GM18951 (cell line): ENCODE measurements around the gene AADACL4.
"Not testable (repeated sequence)": the region's sequence is repeated elsewhere in the genome, so short reads cannot be mapped to it uniquely, and the experiment has no call there.

ENCODE experiments used
- POLR2A ChIP-seq: IDR thresholded peaks from 4 replicates; pipeline ENCODE4 v1.6.1; 2011; ENCODE audit warnings: mild to moderate bottlenecking; ENCODE audit not compliant: insufficient read length, insufficient read depth; ENCODE audit errors: extremely low read depth
- in situ Hi-C: fragments of 300-500 bp; cut with MboI; formaldehyde crosslinking; loops from one replicate; pipeline ENCODE4 v1.12.0; 2022; ENCODE audit warnings: low sequenced_read_pairs, mixed read lengths, inconsistent platforms; ENCODE audit not compliant: unreplicated experiment

The AADACL4 gene

GRCh38 chr1:12643079-12643478, 806 bp upstream of the AADACL4 start:
- in situ Hi-C loops = loop anchor here (25.0 kb wide), 1 partner anchor 531 kb away; no protein-coding TSS in a partner anchor
- no peak for TF ChIP-seq POLR2A

- no peak for TF ChIP-seq POLR2A
- in situ Hi-C loops = loop anchor here (25.0 kb wide), 1 partner anchor 532 kb away; no protein-coding TSS in a partner anchor
These were observed 352 bp downstream of the AADACL4 start for GRCh38 chr1:12644237-12644636.

GRCh38 chr1:12644829-12645228, 944 bp downstream of the AADACL4 start:
- in situ Hi-C loops = loop anchor here (25.0 kb wide), 1 partner anchor 533 kb away; no protein-coding TSS in a partner anchor
- no peak for TF ChIP-seq POLR2A

GRCh38 chr1:12645401-12645800, 1.5 kb downstream of the AADACL4 start:
- in situ Hi-C loops = loop anchor here (25.0 kb wide), 1 partner anchor 533 kb away; no protein-coding TSS in a partner anchor

- in situ Hi-C loops = loop anchor here (25.0 kb wide), 1 partner anchor 536 kb away; no protein-coding TSS in a partner anchor
- TF ChIP-seq POLR2A = no peak
These were observed 4.9 kb downstream of the AADACL4 start for GRCh38 chr1:12648741-12649140.

- in situ Hi-C loops = loop anchor here (25.0 kb wide), 1 partner anchor 538 kb away; no protein-coding TSS in a partner anchor
- TF ChIP-seq POLR2A = no peak
These were observed 6.1 kb downstream of the AADACL4 start for GRCh38 chr1:12649971-12650421.

- no peak for TF ChIP-seq POLR2A
- in situ Hi-C loops = no loop called here
These were observed 10.2 kb downstream of the AADACL4 start for GRCh38 chr1:12654004-12654567.

- in situ Hi-C loops = no loop called here
- no peak for TF ChIP-seq POLR2A
These were observed 10.8 kb downstream of the AADACL4 start for GRCh38 chr1:12654657-12655056.

- TF ChIP-seq POLR2A = no peak
- in situ Hi-C loops = no loop called here
These were observed 12.7 kb downstream of the AADACL4 start for GRCh38 chr1:12656575-12656974.

- no peak for TF ChIP-seq POLR2A
- in situ Hi-C loops = no loop called here
These were observed 13.4 kb downstream of the AADACL4 start for GRCh38 chr1:12657060-12657884.

GRCh38 chr1:12657885-12658512, 14.1 kb downstream of the AADACL4 start:
- in situ Hi-C loops = not testable (repeated sequence)

GRCh38 chr1:12658531-12659453, 14.9 kb downstream of the AADACL4 start:
- TF ChIP-seq POLR2A = no peak
- in situ Hi-C loops = no loop called here
